GM12891 (cell line): ENCODE measurements around the gene NEUROG3.

Source experiments
- POLR2A ChIP-seq: IDR thresholded peaks from 2 replicates; pipeline ENCODE4 v1.6.1; 2011; ENCODE audit warnings: low read depth, low read length, control low read depth
- POLR2AphosphoS5 ChIP-seq: IDR thresholded peaks from 2 replicates; pipeline ENCODE4 v1.6.1; 2011; ENCODE audit warnings: low read depth, low read length, control low read depth

DNA sequence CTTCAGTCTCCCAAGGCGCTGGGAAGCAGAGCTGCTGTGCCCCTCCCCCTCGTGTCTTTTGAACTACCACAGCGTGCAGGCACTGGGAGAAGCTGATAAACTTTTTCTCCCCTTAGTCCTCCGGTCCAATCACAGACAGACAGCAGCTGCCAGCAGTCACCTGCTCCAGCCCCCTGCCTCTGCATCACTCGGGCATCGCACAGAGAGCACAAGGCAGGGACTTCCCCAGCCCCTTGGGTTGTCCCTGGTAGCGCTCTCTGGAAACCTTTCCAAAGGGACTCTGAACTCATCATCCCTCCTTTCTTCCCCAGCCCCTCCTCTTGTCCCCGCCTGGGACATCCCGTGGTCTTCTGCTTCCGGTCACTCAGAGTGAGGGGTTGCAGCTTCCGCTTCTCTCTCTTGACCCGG lies 1.4 kb upstream of the NEUROG3 start:
- no peak for TF ChIP-seq POLR2AphosphoS5
- no peak for TF ChIP-seq POLR2A
